Right hindlimb (tissue), 1 donor: ENCODE data around the gene IGFBP3.
A peak's percentile ranks its signal among the peaks of the same experiment; 100 is the strongest.

Experiments
- DNase-seq: peaks from one replicate; pipeline ENCODE4 v3.0.0-alpha.2; 2018

The IGFBP3 gene

DNA sequence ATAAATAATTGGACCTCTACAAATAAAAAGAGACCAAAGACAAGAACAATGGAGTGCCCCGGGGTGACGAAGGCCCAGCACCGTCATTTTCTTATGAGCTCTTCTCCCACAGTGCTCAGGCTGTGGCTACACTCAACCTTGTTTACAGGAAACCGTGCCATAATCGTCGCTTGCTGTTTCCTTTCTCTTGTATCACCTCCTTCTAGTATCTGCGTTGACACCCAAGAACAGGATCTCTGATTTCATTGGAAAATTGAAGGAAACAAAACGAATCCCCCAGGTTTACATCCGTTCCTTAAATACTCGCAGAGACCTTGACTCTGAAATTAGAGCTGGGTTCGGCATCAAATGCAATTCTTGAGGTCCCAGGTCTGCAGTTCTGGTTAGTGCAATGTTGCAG is 1.7 kb upstream of the IGFBP3 start:
- DNase-seq: peak; percentile 25

DNA sequence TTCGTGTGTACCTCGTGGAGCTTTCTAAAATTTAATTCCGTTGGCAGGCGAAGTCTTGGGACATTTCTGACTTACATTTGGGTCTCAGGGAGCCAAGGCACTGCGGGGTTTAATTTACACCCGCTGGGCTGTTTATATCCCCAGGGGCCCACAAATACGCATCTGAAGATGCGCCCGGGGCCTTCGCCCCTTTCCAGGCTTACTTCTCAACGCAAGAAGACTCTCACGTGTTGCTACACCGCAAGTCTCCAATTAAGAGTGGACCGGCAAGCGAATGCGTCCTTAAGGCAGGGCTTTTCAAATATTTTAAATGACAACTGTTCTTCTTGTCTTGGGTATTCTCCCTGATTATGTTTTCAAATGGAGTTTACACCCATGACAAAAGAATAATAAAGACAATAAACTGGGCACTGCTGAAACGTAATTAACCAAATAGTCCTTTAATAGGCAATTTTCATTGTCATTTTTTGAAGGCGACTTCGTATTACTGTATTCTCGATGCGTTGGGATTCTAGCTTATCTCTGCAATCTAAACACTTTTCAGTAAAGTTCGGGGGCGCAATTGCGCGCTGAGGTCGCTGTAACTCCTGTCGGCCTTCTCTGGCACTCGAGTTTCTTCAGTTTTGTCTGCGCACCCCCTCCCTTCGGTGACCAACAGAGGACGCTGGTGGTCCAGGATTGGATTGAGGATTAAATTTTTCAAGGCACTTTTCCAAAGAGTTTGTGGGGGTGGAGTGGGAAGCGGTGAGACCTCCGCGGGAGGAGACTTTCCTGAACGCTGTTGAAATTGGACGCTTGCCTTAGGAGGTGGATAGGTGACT is 837 bp upstream of the IGFBP3 start:
- DNase-seq: peak; percentile 87

- no peak for DNase-seq
These were observed 268 bp upstream of the IGFBP3 start for GRCh38 chr7:45921381-45921698.

- DNase-seq: no peak
These were observed 1.0 kb downstream of the IGFBP3 start for GRCh38 chr7:45919993-45920459.

DNA sequence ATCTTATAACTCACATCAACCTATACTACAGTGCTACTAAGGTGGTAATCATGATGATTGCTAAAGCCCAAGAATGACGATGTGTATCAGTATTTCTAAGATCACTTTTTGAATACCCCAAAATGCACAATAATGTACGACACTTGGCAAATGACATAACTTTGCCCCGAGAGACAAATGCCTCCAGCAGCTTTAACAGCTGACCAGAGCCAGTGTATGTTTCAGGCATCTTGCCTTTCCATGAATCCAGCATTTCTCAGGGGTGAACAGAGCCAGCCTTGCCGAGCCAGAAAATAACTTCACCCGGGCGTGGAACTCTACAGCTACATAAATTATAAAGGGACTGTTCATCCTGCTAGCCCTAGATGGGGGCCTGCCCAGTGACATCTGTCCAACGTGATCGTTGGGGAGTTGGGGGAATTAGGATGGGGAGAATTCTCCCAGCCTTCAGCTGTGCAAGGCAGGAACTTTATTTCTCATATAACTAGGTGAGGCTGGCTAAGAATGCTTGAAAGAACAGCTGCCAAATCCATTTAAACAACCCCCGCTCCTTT is 1.8 kb downstream of the IGFBP3 start:
- DNase-seq: peak; percentile 65

DNA sequence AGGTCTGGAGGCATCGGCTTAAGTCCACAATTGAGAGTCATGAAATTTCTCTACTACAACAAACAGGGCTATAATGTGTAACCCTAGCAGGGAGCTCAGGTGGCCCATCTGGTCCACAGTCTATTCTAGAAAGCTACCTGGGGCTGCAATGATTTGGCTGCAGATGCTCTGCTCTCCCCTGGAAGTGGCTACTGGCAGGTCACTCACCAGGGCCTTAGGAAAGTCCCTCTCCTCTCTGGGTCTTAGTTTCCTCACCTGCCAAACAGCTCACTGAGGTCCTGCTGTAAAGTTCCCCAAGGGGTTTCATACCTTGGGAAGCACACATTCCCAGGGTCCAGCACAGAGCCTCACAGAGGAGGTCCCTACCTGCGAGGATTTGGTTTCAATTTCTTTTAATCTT is 2.5 kb downstream of the IGFBP3 start:
- no peak for DNase-seq

- peak; percentile 88 for DNase-seq
These were observed 3.4 kb downstream of the IGFBP3 start for GRCh38 chr7:45917658-45918057.

DNA sequence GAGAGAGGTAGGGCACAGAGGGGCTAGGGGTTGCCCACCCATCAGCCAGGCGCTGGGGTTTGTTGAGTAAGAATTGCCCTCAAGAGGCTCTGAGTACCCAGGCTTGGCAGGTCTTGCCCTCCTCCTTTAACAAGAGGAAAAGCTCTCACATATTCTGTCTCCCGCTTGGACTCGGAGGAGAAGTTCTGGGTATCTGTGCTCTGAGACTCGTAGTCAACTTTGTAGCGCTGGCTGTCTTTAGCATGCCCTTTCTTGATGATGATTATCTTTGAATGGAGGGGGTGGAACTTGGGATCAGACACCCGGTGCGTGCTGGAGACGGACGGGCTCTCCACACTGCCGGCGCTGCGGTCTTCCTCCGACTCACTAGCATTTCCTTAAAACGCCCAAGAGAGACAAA is 4.0 kb downstream of the IGFBP3 start:
- no peak for DNase-seq

GRCh38 chr7:45915606-45916005 is 5.5 kb downstream of the IGFBP3 start:
- no peak for DNase-seq

GRCh38 chr7:45914911-45915310 is 6.2 kb downstream of the IGFBP3 start:
- no peak for DNase-seq

GRCh38 chr7:45912972-45913371 is 8.1 kb downstream of the IGFBP3 start:
- no peak for DNase-seq

DNA sequence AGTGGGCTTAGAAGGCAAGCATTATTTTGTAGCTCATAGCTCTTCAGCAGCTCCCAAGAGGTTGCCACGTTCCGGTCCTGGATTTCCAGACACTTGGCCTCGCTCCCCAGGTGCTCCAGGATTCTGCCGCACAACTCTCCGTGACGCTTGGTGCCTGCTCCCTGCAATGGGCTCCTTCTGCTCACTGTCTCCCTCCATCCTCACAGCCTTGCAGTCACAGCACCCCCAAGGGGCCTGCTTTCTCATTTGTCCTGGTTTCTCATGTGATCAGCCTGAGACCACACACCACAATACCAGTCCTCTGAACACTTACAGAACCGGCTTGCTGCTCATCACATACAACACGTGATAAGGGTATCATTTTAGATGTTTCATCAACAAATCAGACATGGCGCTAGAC is 9.8 kb downstream of the IGFBP3 start:
- DNase-seq: no peak

DNA sequence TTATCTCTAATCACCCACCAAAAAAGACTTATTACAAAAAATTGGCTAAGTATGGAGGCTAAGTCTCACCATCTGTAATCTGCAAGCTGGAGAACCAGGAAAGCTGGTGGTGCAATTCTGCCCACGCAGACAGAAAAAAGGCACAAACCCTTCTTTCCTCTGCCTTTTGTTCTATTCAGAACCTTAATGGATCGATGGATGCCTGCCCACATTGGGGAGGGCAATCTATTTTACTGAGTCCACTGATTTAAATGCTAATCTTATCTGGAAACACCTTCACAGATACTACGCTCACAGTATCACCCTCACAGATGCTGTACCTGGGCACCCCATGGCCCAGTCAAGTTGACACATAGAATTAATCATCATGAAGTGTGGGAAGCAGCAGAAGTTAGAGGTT is 10.2 kb downstream of the IGFBP3 start:
- no peak for DNase-seq

- DNase-seq: no peak
These were observed 11.5 kb downstream of the IGFBP3 start for GRCh38 chr7:45909561-45909960.

DNA sequence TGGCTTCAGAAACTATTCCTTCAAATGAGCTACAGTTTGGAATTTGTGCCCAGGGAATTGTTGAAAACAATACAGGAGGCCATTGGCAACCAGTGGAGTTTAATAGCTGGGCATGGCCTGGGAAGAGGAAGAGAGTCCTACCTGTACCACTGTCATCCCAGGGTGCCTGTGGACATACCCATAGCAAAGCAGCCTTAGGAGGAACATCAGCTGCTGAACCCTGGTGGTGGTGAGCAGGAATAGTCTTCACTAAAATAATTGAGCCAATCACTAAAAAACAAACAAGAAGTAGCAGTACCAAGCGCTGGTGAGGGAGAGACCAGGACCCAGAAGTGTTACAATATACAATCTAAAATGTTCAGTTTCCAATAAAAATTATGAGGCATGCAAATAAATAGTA is 18.3 kb downstream of the IGFBP3 start:
- DNase-seq: no peak

DNA sequence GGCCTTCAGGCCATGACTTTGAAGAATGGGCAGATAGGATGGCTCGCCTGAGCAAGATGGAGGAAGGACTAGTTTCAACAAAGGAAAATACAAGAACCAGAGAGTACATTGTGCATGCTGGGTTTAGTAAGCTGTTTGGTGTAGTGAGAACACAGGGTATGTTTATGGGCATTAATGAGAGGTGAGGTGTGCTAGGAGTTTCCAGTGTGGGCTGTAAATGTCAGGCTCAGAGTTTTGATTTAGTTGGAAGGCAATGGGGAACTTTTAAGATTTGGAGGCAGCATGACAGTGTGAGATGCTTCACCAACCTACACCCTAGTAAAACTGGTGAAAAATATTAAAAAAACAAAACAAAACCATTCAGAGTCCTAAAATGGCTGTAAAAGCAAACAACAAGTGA is 19.5 kb downstream of the IGFBP3 start:
- DNase-seq: no peak

DNA sequence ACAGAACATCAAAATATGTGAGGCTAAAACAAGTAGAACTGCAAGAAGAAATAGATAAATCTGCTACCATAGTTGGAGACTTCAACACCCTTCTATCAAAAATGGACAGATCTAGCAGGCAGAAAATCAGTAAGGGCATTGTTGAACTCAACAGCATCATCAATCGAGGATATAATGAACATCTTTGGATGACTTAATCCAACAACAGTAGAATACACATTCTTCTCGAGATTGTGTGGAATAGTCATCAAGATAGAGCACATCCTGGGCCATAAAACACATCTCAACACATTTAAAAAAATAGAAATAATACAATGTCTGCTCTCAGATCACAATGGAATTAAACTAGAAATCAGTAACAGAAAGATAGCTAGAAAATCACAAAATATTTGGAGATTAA is 22.9 kb downstream of the IGFBP3 start:
- DNase-seq: no peak

- DNase-seq: no peak
These were observed 23.9 kb downstream of the IGFBP3 start for GRCh38 chr7:45897042-45897690.

GRCh38 chr7:45894665-45895062 is 26.4 kb downstream of the IGFBP3 start:
- no peak for DNase-seq

- no peak for DNase-seq
These were observed 26.9 kb downstream of the IGFBP3 start for GRCh38 chr7:45893996-45894664.

- DNase-seq: no peak
These were observed 27.6 kb downstream of the IGFBP3 start for GRCh38 chr7:45893374-45893995.

DNA sequence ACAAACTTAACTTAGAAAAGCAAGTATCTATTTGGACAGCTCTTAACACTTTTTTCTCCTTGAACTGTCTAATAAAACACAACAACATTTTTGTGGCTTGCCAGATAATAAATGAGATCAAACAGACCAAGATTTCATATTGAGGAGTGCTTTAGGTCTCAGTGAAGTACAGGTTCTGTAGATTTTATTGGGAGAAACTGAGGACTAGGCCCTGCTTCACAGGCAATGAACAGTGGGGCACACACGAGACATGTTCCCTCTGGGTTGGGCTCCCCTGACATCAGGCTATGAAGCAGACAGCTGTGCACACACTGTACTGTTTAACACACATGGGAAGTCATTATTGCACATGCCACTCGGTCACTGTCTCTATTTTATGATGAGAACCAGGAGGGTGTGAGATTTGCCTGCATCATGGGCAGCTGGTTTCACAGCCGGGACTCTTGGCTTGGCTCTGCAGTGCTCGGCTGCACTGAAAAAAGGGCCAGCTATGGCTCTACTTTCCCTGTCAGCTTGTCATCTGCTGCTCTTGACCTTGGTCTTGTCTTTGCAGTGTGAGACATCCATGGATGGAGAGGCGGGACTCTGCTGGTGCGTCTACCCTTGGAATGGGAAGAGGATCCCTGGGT is 28.6 kb downstream of the IGFBP3 start:
- no peak for DNase-seq
